Measurements from ENCODE around the gene KIF15. TPM values are rescaled to one million over a fixed set of nuclear protein-coding genes. Genes with fewer than 3 reads are reported as not detected.
A peak's percentile ranks its signal among the peaks of the same experiment; 100 is the strongest.

The KIF15 gene
- total and polyA plus RNA-seq, 3 experiments from 2014 or later: 0.24 to 23.6 (median 21.7) TPM

DNA sequence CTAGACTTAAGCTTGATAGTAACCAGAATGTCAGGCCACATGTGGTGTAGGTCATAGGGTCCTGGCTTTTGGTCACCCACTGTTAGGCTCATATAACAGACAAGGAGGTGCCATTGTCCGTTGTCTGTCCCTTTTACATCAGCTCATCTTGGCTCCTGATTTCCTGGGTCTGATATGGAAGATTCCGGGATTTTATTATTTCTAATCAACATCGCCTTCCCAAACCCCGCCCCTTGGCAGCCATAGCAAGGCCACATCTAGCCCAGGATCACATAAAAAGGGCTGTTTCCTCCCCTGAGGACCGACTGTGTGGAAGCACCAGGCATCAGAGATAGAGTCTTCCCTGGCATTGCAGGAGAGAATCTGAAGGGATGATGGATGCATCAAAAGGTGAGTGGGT, 112.7 kb downstream of the KIF15 start, which contains the start of gene TGM4:
Gene TGM4 (plus strand): TSS at position 301 of the 400 bp plus-strand sequence. CDS start 71 bp downstream, at position 372.
- peaks cover 0 to 2% of the 10 kb centered on the region in 2 donors for H3K27me3 Mint-ChIP-seq
- H3K9me3 Mint-ChIP-seq: no peaks in the 10 kb centered on the region
- H3K9me3 ChIP-seq (ENCODE audit: low read length): no peaks in the 10 kb centered on the region
- no peaks in the 10 kb centered on the region for H3K36me3 ChIP-seq (ENCODE audit: insufficient read depth, low read length)
- H3K27ac Mint-ChIP-seq: no peak within 1 kb of the TSS
- CTCF ChIA-PET: no interaction called here
- H3K27ac ChIP-seq (ENCODE audit: low read depth, low read length): no peak within 1 kb of the TSS
- H3K4me1 ChIP-seq (ENCODE audit: insufficient read depth, low read length): no peaks in the 10 kb centered on the region
- no peak within 1 kb of the TSS for H3K4me3 ChIP-seq (ENCODE audit: low read length)
- DNase-seq: no peak
- H3K4me3 Mint-ChIP-seq: no peak within 1 kb of the TSS
- POLR2A ChIA-PET: no interaction called here
- no peaks in the 10 kb centered on the region for H3K36me3 Mint-ChIP-seq
- H3K27me3 ChIP-seq (ENCODE audit: insufficient read depth, low read length, poor library complexity, severe bottlenecking): no peaks in the 10 kb centered on the region
- no peaks in the 10 kb centered on the region for H3K4me1 Mint-ChIP-seq

GRCh38 chr3:44875596-44875995, 114.0 kb downstream of the KIF15 start:
- H3K4me3 Mint-ChIP-seq: no peak overlapping the region
- H3K27me3 Mint-ChIP-seq: peaks cover 0 to 2% of the 10 kb centered on the region in 2 donors
- POLR2A ChIA-PET: no interaction called here
- no peak overlapping the region for H3K27ac Mint-ChIP-seq
- no peak for DNase-seq
- H3K4me3 ChIP-seq (ENCODE audit: low read length): no peak overlapping the region
- no peaks in the 10 kb centered on the region for H3K36me3 Mint-ChIP-seq
- no peaks in the 10 kb centered on the region for H3K36me3 ChIP-seq (ENCODE audit: insufficient read depth, low read length)
- CTCF ChIA-PET: no interaction called here
- H3K9me3 ChIP-seq (ENCODE audit: low read length): no peaks in the 10 kb centered on the region
- H3K27ac ChIP-seq (ENCODE audit: low read depth, low read length): no peak overlapping the region
- H3K9me3 Mint-ChIP-seq: no peaks in the 10 kb centered on the region
- no peaks in the 10 kb centered on the region for H3K4me1 Mint-ChIP-seq
- no peaks in the 10 kb centered on the region for H3K4me1 ChIP-seq (ENCODE audit: insufficient read depth, low read length)
- H3K27me3 ChIP-seq (ENCODE audit: insufficient read depth, low read length, poor library complexity, severe bottlenecking): no peaks in the 10 kb centered on the region

DNA sequence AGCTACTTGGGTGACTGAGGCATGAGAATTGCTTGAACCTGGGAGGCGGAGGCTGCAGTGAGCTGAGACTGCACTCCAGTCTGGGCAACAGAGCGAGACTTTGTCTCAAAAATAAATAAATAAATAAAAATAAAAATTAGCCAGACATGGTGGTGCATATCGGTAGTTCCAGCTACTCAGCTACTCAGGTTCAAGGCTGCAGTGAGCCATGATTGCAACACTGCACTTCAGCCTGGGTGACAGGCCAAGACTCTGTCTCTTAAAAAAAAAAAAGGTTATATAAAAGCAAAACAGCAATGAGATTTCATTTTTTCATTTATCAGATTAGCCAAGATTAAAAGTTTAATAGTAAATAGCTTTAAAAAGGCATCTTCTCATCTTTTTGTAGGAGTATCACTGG, 115.7 kb downstream of the KIF15 start:
- no peaks in the 10 kb centered on the region for H3K9me3 Mint-ChIP-seq
- Histone ChIP-seq H3K9me3 (ENCODE audit: low read length) (no peaks in the 10 kb centered on the region), H3K36me3 (ENCODE audit: insufficient read depth, low read length) (no peaks in the 10 kb centered on the region), H3K4me3 (ENCODE audit: low read length) (no peak overlapping the region), H3K27me3 (ENCODE audit: insufficient read depth, low read length, poor library complexity, severe bottlenecking) (no peaks in the 10 kb centered on the region), H3K4me1 (ENCODE audit: insufficient read depth, low read length) (no peaks in the 10 kb centered on the region), H3K27ac (ENCODE audit: low read depth, low read length) (no peak overlapping the region)
- DNase-seq: no peak
- H3K4me1 Mint-ChIP-seq: no peaks in the 10 kb centered on the region
- H3K36me3 Mint-ChIP-seq: no peaks in the 10 kb centered on the region
- H3K4me3 Mint-ChIP-seq: no peak overlapping the region
- peaks cover under 1 to 2% of the 10 kb centered on the region in 2 donors for H3K27me3 Mint-ChIP-seq
- ChIA-PET CTCF (no interaction called here), POLR2A (no interaction called here)
- H3K27ac Mint-ChIP-seq: peak overlapping the region in 1 of 8 donors; percentile 74

DNA sequence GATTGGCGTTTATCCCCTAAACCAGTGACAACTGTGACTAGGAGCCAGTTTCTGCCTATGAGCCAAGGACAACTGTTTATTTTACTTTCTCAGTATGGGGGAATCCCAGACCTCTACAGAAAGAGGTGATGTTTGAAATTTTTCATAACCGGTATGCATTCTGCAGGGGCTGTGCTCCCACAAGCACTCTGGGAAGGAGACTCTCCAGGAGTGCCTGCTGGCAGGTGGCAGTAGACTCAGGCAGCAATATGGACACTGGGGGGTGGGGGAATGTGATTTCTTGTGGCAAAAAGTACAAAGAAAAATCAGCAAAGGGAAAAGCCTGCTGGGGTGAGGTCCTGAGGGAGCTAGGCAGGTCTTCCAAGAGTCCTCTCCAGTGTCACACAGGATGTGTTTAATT, 118.7 kb downstream of the KIF15 start:
- Mint-ChIP-seq H3K27me3 (peaks cover 7 to 10% of the 10 kb centered on the region in 2 donors), H3K4me3 (no peak overlapping the region), H3K9me3 (no peaks in the 10 kb centered on the region), H3K36me3 (no peaks in the 10 kb centered on the region), H3K4me1 (no peaks in the 10 kb centered on the region), H3K27ac (no peak overlapping the region)
- no peaks in the 10 kb centered on the region for H3K27me3 ChIP-seq (ENCODE audit: insufficient read depth, low read length, poor library complexity, severe bottlenecking)
- CTCF ChIA-PET: interaction anchor here (1.3 kb wide), 1 partner anchor 22 kb away, joined by 3 read pairs; no protein-coding TSS in a partner anchor
- H3K27ac ChIP-seq (ENCODE audit: low read depth, low read length): no peak overlapping the region
- DNase-seq: no peak
- H3K4me3 ChIP-seq (ENCODE audit: low read length): no peak overlapping the region
- no peaks in the 10 kb centered on the region for H3K36me3 ChIP-seq (ENCODE audit: insufficient read depth, low read length)
- no peaks in the 10 kb centered on the region for H3K9me3 ChIP-seq (ENCODE audit: low read length)
- POLR2A ChIA-PET: no interaction called here
- no peaks in the 10 kb centered on the region for H3K4me1 ChIP-seq (ENCODE audit: insufficient read depth, low read length)

DNA sequence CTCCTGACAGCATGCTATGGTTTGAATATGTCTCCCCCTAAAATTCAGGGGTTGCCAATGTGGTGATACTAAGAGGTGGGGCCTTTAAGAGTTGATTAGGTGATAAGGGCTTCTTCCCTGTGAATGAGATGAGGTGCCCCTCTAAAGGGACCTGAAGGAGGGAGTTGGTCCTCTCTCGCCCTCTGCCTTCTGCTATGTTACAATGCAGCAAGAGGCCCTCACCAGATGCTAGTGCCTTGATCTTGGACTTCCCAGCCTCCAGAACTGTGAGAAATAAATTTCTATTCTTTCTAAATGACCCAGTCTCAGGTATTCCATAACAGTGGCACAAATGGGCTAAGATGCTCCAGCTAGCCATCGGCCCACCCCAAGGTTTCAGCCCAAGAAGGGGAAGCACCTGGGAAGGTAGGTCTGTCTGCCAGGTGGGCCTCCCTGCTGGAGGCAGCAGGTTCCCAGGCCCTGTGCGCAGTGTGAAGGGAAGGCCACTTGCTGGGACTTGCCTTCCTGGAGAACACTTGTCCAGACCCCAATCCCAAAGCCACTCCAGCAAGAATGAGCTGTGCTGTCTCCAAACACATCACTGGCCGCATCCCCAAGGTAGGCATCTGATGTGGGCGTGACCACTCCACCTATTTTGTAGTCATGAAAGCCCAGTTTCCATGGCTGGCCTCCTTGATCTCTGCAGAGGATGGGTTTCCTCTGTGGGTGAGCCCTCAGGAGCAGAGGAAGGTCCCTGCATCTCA, 121.8 kb downstream of the KIF15 start:
- no peaks in the 10 kb centered on the region for H3K4me1 Mint-ChIP-seq
- Histone ChIP-seq H3K36me3 (ENCODE audit: insufficient read depth, low read length) (no peaks in the 10 kb centered on the region), H3K27me3 (ENCODE audit: insufficient read depth, low read length, poor library complexity, severe bottlenecking) (peaks cover 4% of the 10 kb centered on the region), H3K27ac (ENCODE audit: low read depth, low read length) (no peak overlapping the region), H3K4me3 (ENCODE audit: low read length) (no peak overlapping the region), H3K4me1 (ENCODE audit: insufficient read depth, low read length) (no peaks in the 10 kb centered on the region), H3K9me3 (ENCODE audit: low read length) (no peaks in the 10 kb centered on the region)
- no peak for DNase-seq
- H3K4me3 Mint-ChIP-seq: no peak overlapping the region
- H3K27me3 Mint-ChIP-seq: peaks cover 18 to 27% of the 10 kb centered on the region in 2 donors
- CTCF ChIA-PET: no interaction called here
- H3K36me3 Mint-ChIP-seq: no peaks in the 10 kb centered on the region
- H3K9me3 Mint-ChIP-seq: no peaks in the 10 kb centered on the region
- POLR2A ChIA-PET: no interaction called here
- no peak overlapping the region for H3K27ac Mint-ChIP-seq

GRCh38 chr3:44883999-44884431, 122.4 kb downstream of the KIF15 start:
- no peak for DNase-seq
- ChIA-PET POLR2A (no interaction called here), CTCF (no interaction called here)
- Mint-ChIP-seq H3K4me3 (no peak overlapping the region), H3K4me1 (no peaks in the 10 kb centered on the region), H3K9me3 (no peaks in the 10 kb centered on the region), H3K27me3 (peaks cover 18 to 27% of the 10 kb centered on the region in 2 donors), H3K27ac (no peak overlapping the region), H3K36me3 (no peaks in the 10 kb centered on the region)
- no peak overlapping the region for H3K27ac ChIP-seq (ENCODE audit: low read depth, low read length)
- no peaks in the 10 kb centered on the region for H3K4me1 ChIP-seq (ENCODE audit: insufficient read depth, low read length)
- no peak overlapping the region for H3K4me3 ChIP-seq (ENCODE audit: low read length)
- H3K36me3 ChIP-seq (ENCODE audit: insufficient read depth, low read length): no peaks in the 10 kb centered on the region
- peaks cover 4% of the 10 kb centered on the region for H3K27me3 ChIP-seq (ENCODE audit: insufficient read depth, low read length, poor library complexity, severe bottlenecking)
- no peaks in the 10 kb centered on the region for H3K9me3 ChIP-seq (ENCODE audit: low read length)

DNA sequence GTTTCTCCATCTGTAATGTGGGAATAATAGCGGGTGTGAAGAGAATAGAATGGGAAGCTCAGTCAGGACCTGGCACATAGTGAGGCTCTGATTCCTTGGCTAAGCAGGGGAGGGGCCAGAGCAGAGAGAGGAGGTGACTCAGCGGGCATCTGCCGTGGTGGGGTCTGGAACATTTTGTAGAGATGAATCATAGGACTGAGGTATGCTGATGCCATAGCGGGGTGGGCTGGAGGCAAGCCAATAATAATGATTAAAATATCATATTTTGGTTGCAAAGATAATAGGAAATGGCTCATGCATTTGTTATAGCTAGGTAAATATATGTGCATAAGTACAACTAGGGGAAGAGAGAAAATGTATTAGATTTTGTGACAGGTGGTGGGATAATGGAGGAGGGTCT, 124.0 kb downstream of the KIF15 start:
- Mint-ChIP-seq H3K9me3 (no peaks in the 10 kb centered on the region), H3K4me3 (no peak overlapping the region), H3K4me1 (no peaks in the 10 kb centered on the region), H3K27me3 (peaks cover 18 to 27% of the 10 kb centered on the region in 2 donors), H3K36me3 (no peaks in the 10 kb centered on the region), H3K27ac (no peak overlapping the region)
- Histone ChIP-seq H3K27ac (ENCODE audit: low read depth, low read length) (no peak overlapping the region), H3K9me3 (ENCODE audit: low read length) (no peaks in the 10 kb centered on the region), H3K36me3 (ENCODE audit: insufficient read depth, low read length) (no peaks in the 10 kb centered on the region), H3K4me3 (ENCODE audit: low read length) (no peak overlapping the region), H3K27me3 (ENCODE audit: insufficient read depth, low read length, poor library complexity, severe bottlenecking) (peaks cover 4% of the 10 kb centered on the region), H3K4me1 (ENCODE audit: insufficient read depth, low read length) (no peaks in the 10 kb centered on the region)
- ChIA-PET CTCF (no interaction called here), POLR2A (no interaction called here)
- DNase-seq: no peak

GRCh38 chr3:44886561-44886960, 125.0 kb downstream of the KIF15 start:
- Mint-ChIP-seq H3K4me1 (no peaks in the 10 kb centered on the region), H3K27me3 (peaks cover 20 to 27% of the 10 kb centered on the region in 2 donors), H3K27ac (no peak overlapping the region), H3K9me3 (no peaks in the 10 kb centered on the region), H3K36me3 (no peaks in the 10 kb centered on the region), H3K4me3 (no peak overlapping the region)
- Histone ChIP-seq H3K27ac (ENCODE audit: low read depth, low read length) (no peak overlapping the region), H3K9me3 (ENCODE audit: low read length) (no peaks in the 10 kb centered on the region), H3K36me3 (ENCODE audit: insufficient read depth, low read length) (no peaks in the 10 kb centered on the region), H3K4me1 (ENCODE audit: insufficient read depth, low read length) (no peaks in the 10 kb centered on the region), H3K27me3 (ENCODE audit: insufficient read depth, low read length, poor library complexity, severe bottlenecking) (peaks cover 4% of the 10 kb centered on the region), H3K4me3 (ENCODE audit: low read length) (no peak overlapping the region)
- DNase-seq: no peak
- ChIA-PET CTCF (interaction anchor here (1.2 kb wide), 1 partner anchor 10 kb away, joined by 3 read pairs; no protein-coding TSS in a partner anchor), POLR2A (no interaction called here)

All from CD8-positive, alpha-beta memory T cell (primary cell).